Glomerular visceral epithelial cell (primary cell): ENCODE data around the gene ZNF800.

Source experiments
- DNase-seq: peaks from one replicate; pipeline ENCODE4 v3.0.0-alpha.2; 2016; ENCODE audit errors: extremely low spot score

Gene ZNF800

GRCh38 chr7:127390817-127391590, 1.5 kb downstream of the ZNF800 start:
- DNase-seq = no peak

- no peak for DNase-seq
Observed at GRCh38 chr7:127390186-127390816, 2.2 kb downstream of the ZNF800 start.

GRCh38 chr7:127389321-127389720, 3.2 kb downstream of the ZNF800 start:
- DNase-seq = no peak

- DNase-seq = no peak
Observed at GRCh38 chr7:127387974-127388373, 4.5 kb downstream of the ZNF800 start.

- DNase-seq = peak; percentile 10
Observed at GRCh38 chr7:127383123-127383835, 9.2 kb downstream of the ZNF800 start.

- no peak for DNase-seq
Observed at GRCh38 chr7:127382301-127383085, 10.0 kb downstream of the ZNF800 start.

- no peak for DNase-seq
Observed at GRCh38 chr7:127380479-127380878, 12.0 kb downstream of the ZNF800 start.

GRCh38 chr7:127379642-127380041, 12.9 kb downstream of the ZNF800 start:
- no peak for DNase-seq

GRCh38 chr7:127378537-127378936, 14.0 kb downstream of the ZNF800 start:
- no peak for DNase-seq

- no peak for DNase-seq
Observed at GRCh38 chr7:127377425-127377824, 15.1 kb downstream of the ZNF800 start.

- no peak for DNase-seq
Observed at GRCh38 chr7:127375631-127376030, 16.9 kb downstream of the ZNF800 start.

GRCh38 chr7:127367679-127368078, 24.8 kb downstream of the ZNF800 start:
- DNase-seq = no peak

- DNase-seq = no peak
Observed at GRCh38 chr7:127366680-127367079, 25.8 kb downstream of the ZNF800 start.

- no peak for DNase-seq
Observed at GRCh38 chr7:127365957-127366315, 26.6 kb downstream of the ZNF800 start.

- DNase-seq = no peak
Observed at GRCh38 chr7:127365164-127365956, 27.1 kb downstream of the ZNF800 start.

GRCh38 chr7:127362364-127363027, 30.0 kb downstream of the ZNF800 start:
- no peak for DNase-seq

- DNase-seq = no peak
Observed at GRCh38 chr7:127361736-127362135, 30.8 kb downstream of the ZNF800 start.

- DNase-seq = no peak
Observed at GRCh38 chr7:127359011-127359410, 33.5 kb downstream of the ZNF800 start.

- DNase-seq = no peak
Observed at GRCh38 chr7:127353897-127354296, 38.6 kb downstream of the ZNF800 start.

GRCh38 chr7:127350586-127350985, 41.9 kb downstream of the ZNF800 start:
- DNase-seq = no peak

- DNase-seq = no peak
Observed at GRCh38 chr7:127349881-127350280, 42.6 kb downstream of the ZNF800 start.
